Stimulated activated CD4-positive, alpha-beta T cell treated with anti-CD3 and anti-CD28 coated beads, Interleukin-15, amount 100 ng/mL, for 48 hours (primary cell): ENCODE measurements around the gene PDE9A.

Source experiments
- DNase-seq, 2 donors: peaks; one replicate each; pipeline ENCODE4 v3.0.0-alpha.2; 2020; ENCODE audit warnings: low read depth in 2 of 2

PDE9A gene

GRCh38 chr21:42770717-42771502, 117.5 kb downstream of the PDE9A start:
- no peak for DNase-seq

GRCh38 chr21:42771503-42771805, 118.0 kb downstream of the PDE9A start:
- DNase-seq = no peak

- no peak for DNase-seq
These were observed 121.7 kb downstream of the PDE9A start for GRCh38 chr21:42775123-42775522.

- no peak for DNase-seq
These were observed 122.5 kb downstream of the PDE9A start for GRCh38 chr21:42775891-42776290.

- no peak for DNase-seq
These were observed 123.8 kb downstream of the PDE9A start for GRCh38 chr21:42777064-42777756.

- no peak for DNase-seq
These were observed 124.4 kb downstream of the PDE9A start for GRCh38 chr21:42777757-42778344.

GRCh38 chr21:42779431-42779861, 126.0 kb downstream of the PDE9A start:
- DNase-seq = no peak

- no peak for DNase-seq
These were observed 127.2 kb downstream of the PDE9A start for GRCh38 chr21:42780617-42781016.

- DNase-seq = no peak
These were observed 127.9 kb downstream of the PDE9A start for GRCh38 chr21:42781150-42781970.

GRCh38 chr21:42781971-42782722, 128.7 kb downstream of the PDE9A start:
- no peak for DNase-seq

GRCh38 chr21:42782723-42783242, 129.4 kb downstream of the PDE9A start:
- DNase-seq = no peak

- DNase-seq = peak in 1 of 2 donors; percentile 3
These were observed 130.9 kb downstream of the PDE9A start for GRCh38 chr21:42784276-42784675.

GRCh38 chr21:42784896-42785451, 131.6 kb downstream of the PDE9A start:
- no peak for DNase-seq

- DNase-seq = no peak
These were observed 132.4 kb downstream of the PDE9A start for GRCh38 chr21:42785666-42786427.

- no peak for DNase-seq
These were observed 133.5 kb downstream of the PDE9A start for GRCh38 chr21:42786884-42787283.

GRCh38 chr21:42787613-42788012, 134.2 kb downstream of the PDE9A start:
- DNase-seq = no peak

GRCh38 chr21:42790520-42791065, 137.2 kb downstream of the PDE9A start:
- DNase-seq = no peak

- no peak for DNase-seq
These were observed 140.4 kb downstream of the PDE9A start for GRCh38 chr21:42793774-42794173.

- no peak for DNase-seq
These were observed 141.1 kb downstream of the PDE9A start for GRCh38 chr21:42794551-42794950.
